Inflammatory macrophage treated with lipopolysaccharide for 4 hours (primary cell): ENCODE data around the gene TOGARAM2.
"Not testable (repeated sequence)": the region's sequence is repeated elsewhere in the genome, so short reads cannot be mapped to it uniquely, and the experiment has no call there.

Source experiments
- DNase-seq: peaks from one replicate; pipeline ENCODE4 v3.0.0-alpha.2; 2020

TOGARAM2 gene

DNA sequence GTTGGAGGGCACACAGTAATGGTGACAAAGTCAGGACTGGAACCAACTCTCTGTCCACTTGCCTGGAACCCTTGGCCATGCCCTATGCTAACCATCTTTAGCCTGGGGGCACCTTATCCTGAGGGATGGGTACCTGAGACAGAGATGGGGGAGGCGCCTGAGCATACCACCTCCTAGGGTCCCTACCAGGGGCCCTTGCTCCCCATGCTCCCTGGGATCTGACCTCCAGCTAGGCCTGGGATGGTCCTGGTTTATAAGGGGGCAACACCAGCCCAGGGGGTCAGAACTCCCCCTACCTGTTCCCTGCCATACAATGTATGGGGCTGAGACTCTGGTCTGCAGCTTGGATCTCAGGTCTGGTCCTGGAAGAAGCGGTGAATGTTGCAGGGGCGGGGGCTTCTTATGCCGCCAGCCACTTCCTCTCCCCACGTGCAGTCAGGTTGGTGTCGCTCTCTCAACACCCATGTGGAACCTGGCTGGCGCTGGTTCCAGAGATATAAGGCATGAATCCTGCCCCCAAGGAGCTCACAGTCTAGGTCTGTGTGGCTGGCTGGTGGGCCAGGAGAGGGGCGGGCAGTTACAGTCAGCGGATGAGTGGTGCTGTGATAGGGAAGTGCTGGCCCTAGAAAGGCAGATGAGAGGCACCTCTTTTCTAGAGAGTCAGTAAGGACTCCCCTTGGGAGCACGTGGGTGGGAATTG, 3.8 kb upstream of the TOGARAM2 start:
- no peak for DNase-seq

DNA sequence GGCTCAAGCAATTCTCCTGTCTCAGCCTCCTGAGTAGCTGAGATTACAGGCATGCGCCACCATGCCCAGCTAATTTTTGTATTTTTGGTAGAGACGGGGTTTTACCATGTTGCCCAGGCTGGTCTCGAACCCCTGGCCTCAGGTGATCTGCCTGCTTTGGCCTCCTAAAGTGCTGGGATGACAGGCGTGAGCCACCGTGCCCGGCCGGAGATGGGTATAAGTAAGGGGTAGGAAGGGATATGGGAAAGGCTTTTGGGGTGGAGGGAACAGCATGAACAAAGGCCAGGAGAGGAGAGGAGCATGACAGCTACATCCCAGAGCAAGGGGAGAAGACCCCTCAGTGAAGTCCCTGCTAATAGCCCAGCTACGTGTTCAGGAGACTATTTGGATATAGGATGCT, 3.1 kb upstream of the TOGARAM2 start:
- not testable (repeated sequence) for DNase-seq

DNA sequence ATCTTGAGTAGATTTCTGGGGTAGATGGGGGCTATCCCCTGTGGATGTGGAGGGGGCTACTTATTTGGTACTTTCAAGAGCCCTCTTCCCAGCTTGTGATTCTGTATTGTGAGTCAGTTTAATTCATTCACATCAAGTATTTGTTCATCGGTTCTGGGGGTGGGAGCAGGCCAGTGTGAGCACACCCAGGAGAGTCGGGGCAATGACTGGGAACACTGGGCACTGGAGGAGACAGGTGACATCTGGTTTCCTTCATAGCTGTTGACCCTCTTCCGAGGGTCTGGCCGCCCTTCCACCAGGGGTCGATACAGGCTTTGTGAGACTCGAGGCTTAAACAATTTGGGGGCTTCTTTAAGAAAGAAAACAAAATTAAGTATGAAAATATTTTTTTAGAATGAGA, 2.5 kb upstream of the TOGARAM2 start:
- DNase-seq: no peak

DNA sequence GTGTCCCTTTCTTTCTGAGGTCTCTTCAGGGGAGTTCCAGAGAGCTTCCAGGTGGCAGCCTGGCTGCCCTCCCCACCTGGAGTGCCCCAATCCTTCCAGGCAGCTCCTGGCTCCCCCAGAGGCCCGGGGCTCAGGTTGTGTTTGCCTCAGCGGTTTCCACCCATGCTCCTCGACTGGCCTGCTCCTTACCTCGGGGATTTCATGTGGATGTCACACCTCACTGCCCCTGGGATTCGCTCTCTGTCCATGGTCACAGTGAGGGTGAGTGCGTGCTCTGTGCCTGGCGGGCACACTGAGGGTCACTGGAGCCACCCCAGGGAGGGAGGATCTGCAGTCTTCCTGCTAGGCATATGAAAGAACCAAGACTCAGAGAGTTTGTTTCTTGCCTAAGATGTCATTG, 2.1 kb upstream of the TOGARAM2 start:
- no peak for DNase-seq

DNA sequence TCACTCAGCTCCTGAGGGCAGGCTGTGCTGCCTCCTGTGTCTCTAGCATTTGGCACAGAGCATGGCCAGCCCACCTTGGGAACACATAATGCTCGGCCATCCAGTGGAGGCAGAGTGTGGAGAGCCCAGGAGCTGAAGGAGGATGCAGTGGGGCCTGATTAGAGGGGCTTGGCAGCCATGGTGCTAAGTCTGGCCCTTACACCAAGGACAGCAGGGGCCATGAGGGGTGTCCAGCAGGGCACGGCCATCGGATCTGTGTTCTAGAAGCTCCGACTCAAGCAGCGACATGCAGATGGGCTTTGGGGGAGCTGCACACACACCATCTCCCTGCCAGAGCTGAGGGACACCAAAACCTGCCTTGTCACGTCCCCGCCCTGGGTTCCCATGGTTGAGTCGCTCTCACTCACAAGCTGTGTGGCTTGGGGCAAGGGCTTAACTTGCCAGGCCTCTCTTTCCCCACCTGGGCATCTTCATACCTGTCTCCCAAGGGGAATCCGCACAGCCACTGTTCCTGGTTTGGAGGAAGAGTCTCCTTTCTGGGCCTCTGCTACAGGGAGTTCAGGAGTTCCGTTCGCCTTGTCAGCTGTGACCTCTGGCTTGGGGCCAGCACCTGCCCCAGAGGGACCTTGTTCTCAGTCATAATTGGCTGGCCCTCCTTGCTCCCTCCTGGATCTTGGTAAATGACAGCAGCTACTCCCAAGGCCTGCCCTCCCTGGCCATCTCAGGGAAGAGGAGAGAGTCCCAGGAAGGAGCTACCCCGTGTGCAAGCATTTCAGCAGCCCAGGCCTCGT, 1.3 kb upstream of the TOGARAM2 start:
- no peak for DNase-seq

DNA sequence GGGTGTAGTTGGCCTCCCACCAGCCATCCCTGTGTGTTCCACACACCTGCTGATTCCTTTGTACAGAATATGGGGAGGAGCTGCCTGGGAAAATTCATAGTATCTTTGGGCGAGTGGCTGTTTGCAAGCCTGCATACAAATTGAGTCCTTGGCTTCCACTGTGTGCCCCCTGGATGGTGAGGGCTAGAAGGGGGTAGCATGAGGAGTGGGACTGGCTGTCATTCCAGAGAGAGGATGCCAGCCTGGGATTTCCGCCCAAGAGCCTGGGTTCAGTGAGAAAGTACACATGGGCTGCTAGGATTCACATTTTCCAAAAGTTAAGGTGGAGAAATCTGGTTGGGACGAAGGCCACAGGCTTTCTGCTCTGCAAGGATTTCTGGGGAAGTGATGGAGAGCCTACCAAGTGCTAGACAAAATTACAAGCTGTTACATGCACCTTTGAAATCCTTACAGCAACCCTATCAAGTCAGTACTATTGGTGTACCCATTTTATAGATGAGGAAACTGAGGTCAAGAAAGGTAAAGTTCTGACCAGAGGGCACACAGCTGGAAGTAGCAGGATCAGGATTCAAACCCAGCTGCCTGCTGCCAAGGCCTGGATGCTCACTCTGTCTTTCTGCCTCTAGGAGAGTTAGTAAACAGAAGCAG, 606 bp upstream of the TOGARAM2 start:
- DNase-seq: no peak

DNA sequence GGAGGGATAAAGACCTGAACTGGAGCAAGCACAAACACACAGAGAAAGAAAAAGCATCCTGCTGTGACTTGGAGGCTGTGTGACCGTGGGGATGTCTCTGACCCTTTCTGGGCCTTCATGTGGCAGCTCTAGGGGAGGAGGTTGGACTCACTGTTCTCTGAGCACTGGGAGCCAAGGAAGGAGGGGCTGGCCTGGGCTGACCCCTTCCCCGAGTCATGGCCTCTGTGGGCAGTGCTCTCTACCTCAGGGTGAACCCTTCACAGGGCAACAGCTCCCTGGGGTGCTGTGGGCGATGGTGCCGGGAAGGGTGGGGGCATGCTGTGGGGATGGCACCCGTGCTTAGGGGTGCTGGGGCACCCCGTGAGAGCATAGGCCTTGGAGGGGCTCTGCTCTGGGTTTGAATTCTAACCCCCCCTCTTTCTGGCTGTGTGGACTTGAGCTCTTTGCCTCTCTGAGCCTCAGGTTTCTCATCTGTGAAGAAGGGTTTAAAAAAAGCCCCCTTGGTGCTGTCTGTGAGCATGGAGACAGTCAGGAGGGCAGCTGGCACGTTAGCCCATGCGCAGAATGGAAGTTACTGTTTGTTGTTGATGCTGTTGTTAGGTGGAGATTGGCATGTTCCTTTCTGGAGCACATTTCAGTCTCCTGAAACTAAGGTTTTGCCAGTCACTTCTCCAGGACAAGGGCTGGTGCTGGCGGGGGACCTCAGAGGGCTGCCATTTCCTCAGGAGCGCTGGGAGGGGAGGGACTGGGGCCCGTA, 700 bp downstream of the TOGARAM2 start:
- DNase-seq: no peak

DNA sequence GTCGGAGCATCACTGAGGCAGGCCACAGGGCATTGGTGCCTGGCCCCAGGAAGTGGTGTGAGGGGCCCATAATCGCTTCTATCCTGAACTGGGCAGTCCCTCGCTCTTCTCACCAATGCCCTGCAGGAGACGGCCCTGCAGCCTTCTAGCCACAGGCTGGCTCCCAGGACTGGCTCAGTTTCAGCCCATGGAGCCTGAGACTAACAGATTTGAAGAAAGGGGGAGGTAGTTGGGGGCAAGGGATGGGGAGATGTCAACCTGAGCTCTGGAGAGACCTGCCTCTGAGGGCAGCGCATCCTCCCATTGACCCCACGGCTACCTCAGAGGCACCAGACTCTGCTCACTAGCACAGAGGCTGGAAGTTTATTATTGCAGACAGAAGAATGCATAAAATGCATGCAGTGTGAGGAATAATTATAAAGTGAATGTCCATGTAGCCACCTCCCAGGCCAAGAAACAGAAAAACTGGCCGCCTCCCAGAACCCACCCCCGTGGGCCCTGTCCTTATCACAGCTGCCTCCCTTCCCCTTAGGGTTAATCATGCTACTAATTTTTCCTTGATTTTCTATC, 1.4 kb downstream of the TOGARAM2 start:
- DNase-seq: no peak

DNA sequence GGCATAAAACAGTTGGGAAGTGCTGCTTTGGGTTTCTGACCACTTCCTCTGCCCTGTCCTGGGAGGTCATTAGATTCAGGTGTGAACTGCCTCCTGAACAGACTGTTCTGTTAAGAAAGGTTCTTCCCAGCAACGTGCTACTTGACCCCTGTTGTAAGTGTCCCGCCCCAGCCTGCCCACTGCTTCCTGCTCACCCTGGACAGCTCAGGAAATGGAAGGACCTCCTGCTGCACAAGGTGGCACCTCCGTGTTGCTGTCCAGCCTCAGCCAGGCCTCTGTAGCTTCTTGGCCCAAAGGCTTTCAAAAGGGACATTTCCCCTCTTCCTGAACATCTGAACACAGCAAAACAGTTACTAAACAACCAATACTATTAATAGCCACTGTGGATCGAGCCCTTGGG, 5.3 kb downstream of the TOGARAM2 start:
- DNase-seq: no peak

DNA sequence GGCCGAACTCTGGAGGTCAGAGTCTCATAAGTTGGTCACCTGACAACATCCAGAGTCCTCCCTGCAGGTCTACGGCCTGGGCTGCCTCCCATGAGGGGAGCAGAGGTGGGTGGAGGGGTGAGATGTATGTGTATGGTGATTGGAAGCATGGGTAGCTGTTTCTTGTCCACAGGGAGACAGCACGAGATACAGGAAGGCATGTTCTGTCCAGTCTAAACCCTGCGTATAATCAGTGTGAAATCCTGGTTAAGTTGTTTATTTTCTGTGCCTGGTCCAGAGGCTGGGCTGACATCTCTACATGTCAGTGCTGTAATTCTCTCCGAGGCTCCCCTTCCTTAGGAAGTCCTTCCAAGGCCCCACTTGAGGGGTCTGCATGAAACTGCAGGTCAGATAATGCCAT, 8.9 kb downstream of the TOGARAM2 start:
- no peak for DNase-seq

DNA sequence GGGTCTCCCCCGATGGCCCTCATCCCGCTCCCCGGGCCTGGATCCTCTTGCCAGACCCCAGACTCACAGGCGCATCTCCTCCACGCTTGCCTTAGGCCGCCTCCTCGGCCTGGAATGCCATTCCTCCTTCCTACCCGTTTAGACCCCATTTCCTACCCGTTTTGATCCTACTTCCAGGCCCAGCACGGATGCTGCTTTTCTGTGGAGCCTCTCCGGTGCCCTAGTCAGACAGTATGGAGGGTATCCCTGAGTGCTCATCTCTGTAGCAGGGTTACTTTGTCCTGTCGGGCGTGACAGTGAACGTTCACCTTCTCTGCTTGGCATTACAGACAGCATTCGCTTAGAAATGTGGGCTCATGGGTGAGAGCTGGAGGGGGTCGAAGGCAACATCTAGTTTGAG, 9.3 kb downstream of the TOGARAM2 start:
- no peak for DNase-seq

DNA sequence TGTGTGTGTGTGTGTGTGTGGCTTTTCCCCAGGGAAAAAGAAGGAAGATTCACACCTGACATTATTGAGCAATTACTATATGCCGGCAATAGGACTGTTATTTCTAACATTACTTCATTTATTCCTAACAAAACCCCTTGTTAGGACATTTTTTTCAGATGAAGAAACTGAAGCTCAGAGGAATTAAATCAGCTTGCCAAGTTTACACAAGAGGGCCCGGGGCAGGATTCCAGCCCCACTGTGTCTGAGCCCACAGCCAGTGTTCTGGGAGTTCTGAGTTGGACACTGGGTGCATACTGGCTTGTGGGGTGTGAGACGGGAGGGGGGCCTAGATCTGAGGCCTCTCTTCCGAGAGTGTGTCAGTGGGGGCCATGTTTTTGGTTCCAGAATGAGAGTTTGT, 9.9 kb downstream of the TOGARAM2 start:
- DNase-seq: no peak

DNA sequence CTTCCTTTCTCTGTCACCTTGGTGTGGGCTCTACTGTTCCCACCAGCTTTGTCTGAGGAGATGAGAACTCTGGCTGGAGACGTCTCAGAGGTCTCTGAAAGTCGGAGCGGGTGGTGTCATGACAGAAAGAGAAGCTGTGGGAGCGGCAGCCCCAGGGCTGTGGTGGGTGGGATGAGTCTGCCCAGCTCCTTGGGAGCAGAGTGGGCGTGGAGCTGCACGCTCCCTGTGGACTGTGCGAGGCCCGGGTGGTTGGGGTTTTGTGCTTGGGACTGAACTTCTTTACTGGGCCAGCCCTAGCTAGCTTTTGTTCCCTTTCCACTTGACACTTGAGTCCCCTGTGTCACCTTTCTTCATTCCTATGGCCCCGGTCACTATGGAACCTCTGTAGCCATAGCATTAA, 10.4 kb downstream of the TOGARAM2 start:
- peak; percentile 38 for DNase-seq

DNA sequence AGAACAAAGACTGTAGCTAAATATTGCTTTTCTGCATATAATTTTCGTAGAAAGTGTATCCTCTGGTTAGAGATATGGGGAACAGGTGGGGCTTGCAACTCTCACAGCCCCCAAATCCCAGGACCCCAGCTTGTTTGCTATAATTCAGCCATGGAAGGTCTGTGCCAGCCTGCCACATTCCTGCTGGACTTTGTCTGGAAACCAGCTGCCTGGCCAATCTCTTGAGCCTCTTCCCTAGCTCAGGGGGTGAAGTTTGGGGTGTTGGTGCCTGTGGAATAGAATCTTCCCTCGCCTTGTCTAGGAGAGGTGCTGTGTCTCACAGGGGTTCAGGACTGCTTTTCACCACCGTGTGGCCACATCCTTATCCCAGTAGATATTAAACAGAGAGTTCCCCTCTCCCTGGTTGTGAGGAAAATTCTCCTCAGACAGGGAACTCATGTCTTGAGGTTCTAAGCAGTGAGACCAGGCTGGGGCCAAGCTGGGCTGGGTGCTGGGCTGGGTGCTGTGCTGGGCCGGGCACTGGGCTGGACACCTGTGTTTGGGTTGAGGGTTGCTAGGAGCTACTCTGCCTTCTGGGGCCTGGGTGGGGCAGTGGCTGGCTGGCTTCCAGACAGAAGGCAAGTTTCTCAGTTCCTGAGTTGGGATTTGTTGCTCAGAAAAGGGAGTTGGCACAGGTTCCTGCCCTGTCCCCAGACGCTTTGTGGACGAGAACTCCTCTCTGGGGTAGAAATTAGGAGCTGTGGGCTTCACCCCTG, 12.3 kb downstream of the TOGARAM2 start:
- no peak for DNase-seq

DNA sequence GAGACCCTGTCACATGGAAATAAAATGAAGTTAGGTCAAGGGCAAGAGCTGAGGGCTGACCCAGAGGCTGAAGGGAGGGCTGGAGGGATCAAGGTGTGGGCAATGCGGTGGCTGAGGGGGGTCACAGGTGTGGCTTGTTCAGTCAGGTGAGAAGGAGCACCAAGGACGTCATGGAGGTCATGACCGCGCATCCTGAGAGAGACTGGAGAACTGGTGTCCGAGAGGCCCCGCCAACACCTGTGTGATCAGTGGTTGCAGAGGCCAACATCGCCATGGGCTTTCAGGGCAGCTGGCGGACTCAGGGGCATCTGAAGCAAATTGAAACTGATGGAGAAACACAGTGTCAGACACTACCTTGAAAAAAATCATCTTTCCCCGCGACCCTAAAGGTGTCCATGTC, 13.0 kb downstream of the TOGARAM2 start:
- no peak for DNase-seq

DNA sequence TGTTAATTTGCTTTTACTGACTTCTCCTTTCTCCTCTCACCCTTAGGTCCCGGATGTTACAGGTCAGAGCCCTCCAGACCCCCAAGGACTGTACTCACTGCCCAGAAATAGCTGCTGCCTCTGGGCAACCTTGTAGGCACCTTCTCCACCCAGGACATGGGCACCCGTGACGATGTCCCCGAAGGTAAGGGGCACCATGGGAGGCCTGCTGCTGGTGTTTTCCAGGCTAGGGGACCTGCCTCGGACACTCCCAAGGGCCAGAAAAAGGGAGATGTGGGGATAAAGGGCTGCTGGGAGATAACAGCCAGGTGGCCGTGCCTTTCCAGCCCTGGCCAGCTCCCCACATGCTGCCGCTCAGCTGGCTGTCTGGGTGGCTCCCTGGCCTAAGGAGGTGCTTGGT, 13.6 kb downstream of the TOGARAM2 start:
- no peak for DNase-seq

DNA sequence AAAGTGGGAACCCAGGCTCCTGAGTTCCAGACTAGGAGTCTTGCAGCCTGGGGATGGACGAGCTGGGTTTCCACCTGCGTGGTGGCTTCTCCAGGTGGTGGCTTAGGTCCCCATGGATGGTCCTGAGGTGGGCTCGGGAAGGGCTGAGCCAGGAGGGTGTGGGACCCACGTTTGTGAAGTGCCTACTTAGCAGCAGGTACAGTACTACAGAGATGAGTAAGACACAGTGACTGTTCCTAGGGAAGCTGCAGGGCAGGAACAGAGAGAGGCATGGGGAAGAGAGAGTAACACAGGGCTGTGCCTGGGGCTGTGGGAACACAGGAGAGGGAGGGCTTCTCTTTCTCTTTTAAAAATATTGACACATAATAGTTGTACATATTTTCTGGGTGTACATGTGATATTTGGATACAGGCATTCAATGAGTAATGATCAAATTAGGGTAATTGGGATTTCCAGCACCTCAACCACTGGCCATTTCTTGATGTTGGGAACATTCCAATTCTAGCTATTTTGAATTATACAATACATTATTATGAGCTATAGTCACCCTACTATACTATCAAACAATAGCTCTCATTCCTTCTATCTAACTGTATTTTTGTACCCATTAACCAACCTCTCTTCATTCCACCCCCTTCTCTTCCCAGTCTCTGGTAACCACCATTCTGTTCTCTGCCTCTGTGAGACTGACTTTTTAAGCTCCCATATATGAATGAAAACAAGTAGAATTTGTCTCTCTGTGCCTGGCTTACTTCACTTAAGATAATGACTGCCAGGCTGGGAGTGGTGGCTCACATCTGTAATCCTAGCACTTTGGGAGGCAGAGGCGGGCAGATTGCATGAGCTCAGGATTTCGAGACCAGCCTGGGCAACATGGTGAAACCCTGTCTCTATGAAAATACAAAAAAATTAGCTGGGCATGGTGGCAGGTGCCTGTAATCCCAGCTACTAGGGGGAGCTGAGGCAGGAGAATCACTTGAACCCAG, 15.0 kb downstream of the TOGARAM2 start:
- DNase-seq: peak; percentile 29

DNA sequence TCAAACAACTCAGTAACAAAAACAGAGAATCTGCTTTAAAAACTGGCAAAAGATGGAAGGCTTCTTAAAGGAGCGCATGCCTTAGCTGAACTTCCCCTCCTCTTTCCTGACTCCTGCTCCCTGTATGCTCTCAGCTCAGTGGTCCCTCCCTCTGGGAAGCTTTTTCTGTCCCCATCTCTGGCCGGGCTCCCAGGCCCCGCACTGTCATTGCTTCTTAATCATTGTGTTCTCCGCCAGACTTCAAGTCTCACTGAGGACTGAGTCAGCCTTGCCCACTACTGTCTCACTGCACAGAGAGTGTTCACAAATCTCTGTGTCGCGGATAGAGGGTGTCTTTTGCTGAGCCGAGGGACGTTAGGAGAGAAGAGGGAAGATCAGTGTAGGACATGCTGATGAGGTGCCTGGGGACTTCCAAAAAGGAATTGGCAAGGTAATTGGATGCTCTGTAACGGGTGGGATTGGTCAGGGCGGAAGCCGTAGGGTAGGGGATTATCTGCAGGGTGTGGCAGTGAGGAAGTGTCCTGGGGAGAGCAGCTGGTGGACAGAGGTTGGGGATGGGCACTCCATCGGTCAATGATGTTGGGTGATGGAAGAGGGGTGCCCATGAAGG, 16.2 kb downstream of the TOGARAM2 start:
- DNase-seq: no peak

DNA sequence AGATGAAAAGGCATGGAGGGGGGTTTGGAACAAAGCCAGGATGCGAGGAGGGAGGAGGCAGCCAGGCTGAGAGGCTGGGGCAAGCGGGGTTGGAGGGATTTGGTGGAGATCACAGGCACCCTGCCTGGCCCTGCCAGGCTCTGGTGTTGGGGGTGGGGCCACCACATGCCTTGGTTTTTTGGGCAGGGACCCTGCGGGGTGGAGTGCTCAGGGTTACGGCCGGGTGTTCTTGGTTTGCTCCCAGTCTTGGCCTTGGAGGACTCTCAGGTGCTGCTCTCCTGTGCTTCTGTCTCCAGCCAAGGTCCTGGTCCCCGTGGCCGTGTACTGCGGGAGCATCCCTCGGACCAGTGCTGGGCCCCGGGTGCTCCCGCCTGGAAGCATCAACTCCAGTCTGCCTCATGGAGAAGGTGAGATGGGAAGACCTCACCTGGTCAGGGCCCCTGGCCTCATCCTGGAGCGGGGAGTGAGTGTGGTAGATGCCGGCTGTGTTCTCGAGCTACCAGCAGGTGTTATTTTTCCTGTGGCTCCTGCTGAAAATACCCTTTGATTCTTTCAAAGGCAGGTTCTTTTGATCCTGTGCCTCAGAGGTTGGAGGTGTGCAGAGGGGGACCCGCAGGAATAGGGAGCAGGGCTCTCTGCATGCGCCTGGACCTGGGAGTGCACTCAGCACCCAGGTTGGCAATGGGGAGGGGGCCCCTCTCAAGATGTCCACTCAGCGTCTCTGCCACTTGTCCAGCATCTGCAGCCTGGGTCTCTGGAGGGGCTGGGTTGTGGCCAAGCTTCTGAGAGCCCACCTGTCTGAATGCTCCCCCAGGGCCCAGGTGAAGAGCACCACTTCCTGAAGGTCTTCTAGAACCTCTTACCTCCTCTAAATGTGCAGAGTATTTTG, 17.0 kb downstream of the TOGARAM2 start:
- DNase-seq: no peak
